ENCODE results near the gene BTBD8.

- TF ChIP-seq CTCF (conservative IDR thresholded peaks at IDR 0.05; ENCODE audit: low read length) (no peak), EZH2phosphoT487 (IDR thresholded peaks at IDR 0.05; ENCODE audit: borderline replicate concordance, low read depth, low read length) (no peak)
Measured at GRCh38 chr1:92210701-92211100, 130.6 kb downstream of the BTBD8 start.

Measured in OCI-LY7 (cell line).